GM12878 (cell line): ENCODE data around the gene KCNS3. TPM values are rescaled to one million over a fixed set of nuclear protein-coding genes. Genes with fewer than 3 reads are reported as not detected.

ENCODE experiments used
- ATAC-seq: fragments of 200-7000 bp; cut with Tn5 transposase; 3 replicates; pipeline ENCODE4 v1.9.1; 2020; ENCODE audit warnings: mild to moderate bottlenecking, moderate library complexity
- BruUV-seq: library from RNA; stranded (reverse); fragments of 400-500 nt; replicated peaks from 2 replicates; lab custom pipeline; 2021; lab: Mats Ljungman, UMichigan
- CTCF ChIA-PET: fragments of 300-600 bp; sonication (Branson Sonifier 250); formaldehyde crosslinking; extraction: SDS; loops from one replicate; lab custom pipeline; 2021; ENCODE audit warnings: inconsistent platforms; lab: Yijun Ruan, JAX
- POLR2A ChIA-PET: fragments of 350-600 bp; formaldehyde crosslinking; extraction: SDS; loops from one replicate; lab custom pipeline; 2021; ENCODE audit warnings: inconsistent platforms; lab: Charles Lee
- RAD21 ChIA-PET: fragments of 300-600 bp; sonication (Branson Sonifier 250); formaldehyde crosslinking; loops from one replicate; lab custom pipeline; 2023; ENCODE audit warnings: antibody characterized with exemption; ENCODE audit not compliant: unreplicated experiment; lab: Charles Lee
- SMC1A ChIA-PET: fragments of 300-600 bp; sonication (Branson Sonifier 250); formaldehyde crosslinking; loops from one replicate; lab custom pipeline; 2023; ENCODE audit not compliant: unreplicated experiment, uncharacterized antibody; lab: Charles Lee
- DNase-seq: peaks from one replicate; pipeline ENCODE4 v3.0.0-alpha.2; 2011; ENCODE audit warnings: low read depth, low spot score
- FAIRE-seq: peaks from 3 replicates; lab custom pipeline; 2011; peaks lifted over from hg19 to GRCh38; lab: Jason Lieb, UNC
- H2AFZ ChIP-seq: 2 replicates; pipeline ENCODE4 v1.6.0; 2011; ENCODE audit warnings: low read depth, low read length, control low read depth; ENCODE audit not compliant: control insufficient read depth
- H3K27ac ChIP-seq: 2 replicates; pipeline ENCODE4 v1.5.1; 2011; ENCODE audit warnings: control low read depth; ENCODE audit not compliant: control insufficient read depth, insufficient read depth
- H3K27me3 ChIP-seq, 2 experiments: replicated peaks in 1 of 2; 2 replicates each; pipeline versions ENCODE4 v1.6.0 to v1.6.1; 2011; ENCODE audit warnings: low read length in 1 of 2; ENCODE audit not compliant: control insufficient read depth in 2 of 2, insufficient read depth in 2 of 2
- H3K36me3 ChIP-seq, 2 experiments: 2 replicates each; pipeline ENCODE4 v1.5.1; 2011; ENCODE audit warnings: low read length in 1 of 2; ENCODE audit not compliant: control insufficient read depth in 2 of 2, insufficient read depth in 2 of 2
- H3K4me1 ChIP-seq: 2 replicates; pipeline ENCODE4 v1.6.1; 2011; ENCODE audit warnings: mild to moderate bottlenecking, low read length, moderate library complexity, mixed read lengths; ENCODE audit not compliant: control insufficient read depth, insufficient read depth
- H3K4me2 ChIP-seq: 2 replicates; pipeline ENCODE4 v1.6.0; 2011; ENCODE audit warnings: control low read depth; ENCODE audit not compliant: control insufficient read depth, insufficient read depth
- H3K4me3 ChIP-seq: fragments of 200-600 bp; sonication (generic); 2 replicates; pipeline ENCODE4 v1.5.1; 2016
- H3K79me2 ChIP-seq: 2 replicates; pipeline ENCODE4 v1.6.0; 2011; ENCODE audit warnings: low read length; ENCODE audit not compliant: control insufficient read depth, insufficient read depth
- H3K9ac ChIP-seq: 2 replicates; pipeline ENCODE4 v1.8.0; 2011; ENCODE audit warnings: low read length, control low read depth, mixed read lengths; ENCODE audit not compliant: control insufficient read depth, insufficient read depth
- H3K9me3 ChIP-seq: replicated peaks from 3 replicates; pipeline ENCODE4 v1.5.1; 2011; ENCODE audit warnings: mild to moderate bottlenecking, low read length; ENCODE audit not compliant: control insufficient read depth, insufficient read depth
- H4K20me1 ChIP-seq: 2 replicates; pipeline ENCODE4 v1.6.0; 2011; ENCODE audit not compliant: control insufficient read depth, insufficient read depth
- KLF5 ChIP-seq: fragments of 450-650 bp; IDR thresholded peaks from 2 replicates; pipeline ENCODE4 v1.6.1; 2014; ENCODE audit warnings: mild to moderate bottlenecking; ENCODE audit not compliant: partially characterized antibody
- MLLT1 ChIP-seq: fragments of 450-650 bp; IDR thresholded peaks from 2 replicates; pipeline ENCODE4 v1.6.1; 2016; ENCODE audit warnings: mild to moderate bottlenecking
- NR2C2 ChIP-seq: IDR thresholded peaks from 2 replicates; pipeline ENCODE4 v1.6.1; 2011; ENCODE audit warnings: borderline replicate concordance, low read depth; ENCODE audit not compliant: control insufficient read depth, insufficient read length
- PKNOX1 ChIP-seq: fragments of 450-650 bp; IDR thresholded peaks from 2 replicates; pipeline ENCODE4 v1.6.1; 2016; ENCODE audit warnings: mild to moderate bottlenecking
- ZNF274 ChIP-seq: IDR thresholded peaks from one replicate; pipeline ENCODE4 v1.8.0; 2011; ENCODE audit not compliant: insufficient read length, insufficient read depth
- ZNF687 ChIP-seq: fragments of 450-650 bp; IDR thresholded peaks from 2 replicates; pipeline ENCODE4 v1.6.1; 2017; ENCODE audit warnings: mild to moderate bottlenecking, moderate library complexity
- WGBS: methylation state at CpG from one replicate; pipeline ENCODE4 v1.1.6; 2016; ENCODE audit warnings: low lambda C conversion rate; ENCODE audit not compliant: insufficient replicate concordance, insufficient coverage; ENCODE audit errors: missing lambda C conversion rate; 5-methylcytosine and 5-hydroxymethylcytosine counted together
- in situ Hi-C: fragments of 300-500 bp; cut with MboI; formaldehyde crosslinking; loops from 9 replicates; pipeline ENCODE4 v1.14.3; 2018; ENCODE audit warnings: mixed read lengths
- intact Hi-C: fragments of 100-400 bp; cut with micrococcal nuclease; formaldehyde crosslinking; loops from one replicate; pipeline ENCODE4 v1.14.2; 2022; ENCODE audit not compliant: unreplicated experiment
- polyA plus RNA-seq, 11 experiments: library from polyadenylated mRNA; depleted of rRNA in 4 of 11; unstranded in 6 of 11; stranded (reverse) in 5 of 11; fragments of >200 nt; fragmentation: Nextera tagmentation in 4 of 11; fragmentation: Illumina TruSeq in 1 of 11; extraction: Ambion mirVana in 4 of 11; extraction: Trizol in 1 of 11; gene quantifications; 1 replicate in 1 of 11; 2 replicates in 10 of 11; pipeline versions ENCODE4 v1.2.1 to v1.2.3, GENCODE V29; 2011 to 2016; ENCODE audit warnings: inconsistent platforms in 2 of 11, missing spikeins in 2 of 11, low read depth in 1 of 11
- total RNA-seq, 4 experiments: library from RNA; depleted of rRNA in 3 of 4; stranded (reverse); fragments of >200 nt in 3 of 4; fragmentation: Illumina TruSeq in 1 of 4; extraction: Trizol in 1 of 4; gene quantifications; 2 replicates each; pipeline versions ENCODE4 v1.2.1 to v1.2.3, GENCODE V29; 2013 to 2021
- TF ChIP-seq, protein P1 (sequence below): fragments of 150-350 bp; IDR thresholded peaks from 2 replicates; pipeline ENCODE4 v1.6.1; 2016; ENCODE audit warnings: low read depth, low read length
- TF ChIP-seq, protein P2 (sequence below), 3 experiments: IDR thresholded peaks in 2 of 3; conservative IDR thresholded peaks in 1 of 3; 2 replicates each; pipeline ENCODE4 v1.5.1; 2011; ENCODE audit warnings: low read depth in 3 of 3, low read length in 3 of 3, mild to moderate bottlenecking in 3 of 3, control low read depth in 2 of 3, moderate library complexity in 2 of 3, inconsistent platforms in 1 of 3, mixed read lengths in 1 of 3; ENCODE audit not compliant: control insufficient read depth in 2 of 3, insufficient read depth in 1 of 3; ENCODE audit errors: extremely low read depth in 1 of 3

Gene KCNS3
- total and polyA plus RNA-seq, 10 of the 15 experiments (the other 5 are each of a cell fraction or from before 2014, with no cell fraction given), result not detected

- TF ChIP-seq, protein P1, sequence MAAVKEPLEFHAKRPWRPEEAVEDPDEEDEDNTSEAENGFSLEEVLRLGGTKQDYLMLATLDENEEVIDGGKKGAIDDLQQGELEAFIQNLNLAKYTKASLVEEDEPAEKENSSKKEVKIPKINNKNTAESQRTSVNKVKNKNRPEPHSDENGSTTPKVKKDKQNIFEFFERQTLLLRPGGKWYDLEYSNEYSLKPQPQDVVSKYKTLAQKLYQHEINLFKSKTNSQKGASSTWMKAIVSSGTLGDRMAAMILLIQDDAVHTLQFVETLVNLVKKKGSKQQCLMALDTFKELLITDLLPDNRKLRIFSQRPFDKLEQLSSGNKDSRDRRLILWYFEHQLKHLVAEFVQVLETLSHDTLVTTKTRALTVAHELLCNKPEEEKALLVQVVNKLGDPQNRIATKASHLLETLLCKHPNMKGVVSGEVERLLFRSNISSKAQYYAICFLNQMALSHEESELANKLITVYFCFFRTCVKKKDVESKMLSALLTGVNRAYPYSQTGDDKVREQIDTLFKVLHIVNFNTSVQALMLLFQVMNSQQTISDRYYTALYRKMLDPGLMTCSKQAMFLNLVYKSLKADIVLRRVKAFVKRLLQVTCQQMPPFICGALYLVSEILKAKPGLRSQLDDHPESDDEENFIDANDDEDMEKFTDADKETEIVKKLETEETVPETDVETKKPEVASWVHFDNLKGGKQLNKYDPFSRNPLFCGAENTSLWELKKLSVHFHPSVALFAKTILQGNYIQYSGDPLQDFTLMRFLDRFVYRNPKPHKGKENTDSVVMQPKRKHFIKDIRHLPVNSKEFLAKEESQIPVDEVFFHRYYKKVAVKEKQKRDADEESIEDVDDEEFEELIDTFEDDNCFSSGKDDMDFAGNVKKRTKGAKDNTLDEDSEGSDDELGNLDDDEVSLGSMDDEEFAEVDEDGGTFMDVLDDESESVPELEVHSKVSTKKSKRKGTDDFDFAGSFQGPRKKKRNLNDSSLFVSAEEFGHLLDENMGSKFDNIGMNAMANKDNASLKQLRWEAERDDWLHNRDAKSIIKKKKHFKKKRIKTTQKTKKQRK, result no peak
- TF ChIP-seq ZNF274, result no peak
- no peak for TF ChIP-seq MLLT1
- TF ChIP-seq, all 136 proteins: peak for 0
These were observed 80.1 kb downstream of the KCNS3 start (continued) for GRCh38 chr2:17958466-17959092.

DNA sequence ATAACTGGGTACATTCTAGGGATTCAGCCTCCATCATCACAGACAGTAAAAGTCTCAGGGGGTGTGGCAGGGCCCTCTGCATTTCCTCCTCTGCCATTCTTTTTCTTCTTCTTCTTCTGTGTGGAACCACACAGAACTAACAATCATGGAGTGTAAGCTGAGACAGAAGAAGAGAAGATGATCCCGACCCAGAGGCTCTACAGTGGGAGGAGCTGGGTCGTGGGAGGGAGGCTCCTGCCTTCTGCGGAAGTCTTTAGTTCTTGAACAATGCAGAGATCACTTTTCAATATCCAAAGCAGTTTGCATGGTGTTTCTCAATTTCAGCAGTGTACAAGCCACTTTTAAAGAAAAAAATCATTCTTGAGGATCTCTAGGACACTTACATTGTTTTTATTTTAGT is 80.9 kb downstream of the KCNS3 start:
- no peak overlapping the region for H3K4me3 ChIP-seq
- H3K9me3 ChIP-seq, result no peaks in the 10 kb centered on the region
- no TSS peak for BruUV-seq
- FAIRE-seq (no peak), DNase-seq (no peak), ATAC-seq (no peak)
- H3K4me2 ChIP-seq, result no peak overlapping the region
- no peak overlapping the region for H3K27ac ChIP-seq
- ChIA-PET SMC1A (no interaction called here), POLR2A (no interaction called here), CTCF (no interaction called here), RAD21 (no interaction called here)
- no peaks in the 10 kb centered on the region for H3K79me2 ChIP-seq
- H2AFZ ChIP-seq, result no peak overlapping the region
- in situ Hi-C loops (no loop called here), intact Hi-C loops (no loop called here)
- WGBS, result 19% methylated on average over 3 of the region's 3 CpGs
- H3K27me3 ChIP-seq, result no peaks in the 10 kb centered on the region
- H3K9ac ChIP-seq, result no peak overlapping the region
- H4K20me1 ChIP-seq, result no peaks in the 10 kb centered on the region
- no peaks in the 10 kb centered on the region for H3K4me1 ChIP-seq
- H3K36me3 ChIP-seq, result no peaks in the 10 kb centered on the region
- no peak for TF ChIP-seq NR2C2
- no peak for TF ChIP-seq ZNF687
- no peak for TF ChIP-seq KLF5
- TF ChIP-seq, protein P2, sequence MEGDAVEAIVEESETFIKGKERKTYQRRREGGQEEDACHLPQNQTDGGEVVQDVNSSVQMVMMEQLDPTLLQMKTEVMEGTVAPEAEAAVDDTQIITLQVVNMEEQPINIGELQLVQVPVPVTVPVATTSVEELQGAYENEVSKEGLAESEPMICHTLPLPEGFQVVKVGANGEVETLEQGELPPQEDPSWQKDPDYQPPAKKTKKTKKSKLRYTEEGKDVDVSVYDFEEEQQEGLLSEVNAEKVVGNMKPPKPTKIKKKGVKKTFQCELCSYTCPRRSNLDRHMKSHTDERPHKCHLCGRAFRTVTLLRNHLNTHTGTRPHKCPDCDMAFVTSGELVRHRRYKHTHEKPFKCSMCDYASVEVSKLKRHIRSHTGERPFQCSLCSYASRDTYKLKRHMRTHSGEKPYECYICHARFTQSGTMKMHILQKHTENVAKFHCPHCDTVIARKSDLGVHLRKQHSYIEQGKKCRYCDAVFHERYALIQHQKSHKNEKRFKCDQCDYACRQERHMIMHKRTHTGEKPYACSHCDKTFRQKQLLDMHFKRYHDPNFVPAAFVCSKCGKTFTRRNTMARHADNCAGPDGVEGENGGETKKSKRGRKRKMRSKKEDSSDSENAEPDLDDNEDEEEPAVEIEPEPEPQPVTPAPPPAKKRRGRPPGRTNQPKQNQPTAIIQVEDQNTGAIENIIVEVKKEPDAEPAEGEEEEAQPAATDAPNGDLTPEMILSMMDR (IDR thresholded peaks at IDR 0.05 in 2 of 3, conservative IDR thresholded peaks at IDR 0.05 in 1 of 3; ENCODE audit: control insufficient read depth in 2 of 3, extremely low read depth in 1 of 3, insufficient read depth in 1 of 3, low read depth in 3 of 3, low read length in 3 of 3), result no peak
- no peak for TF ChIP-seq PKNOX1
